NCI-H146 (cell line): Measurements from ENCODE around the gene RPS10.
"Not testable (repeated sequence)": the region's sequence is repeated elsewhere in the genome, so short reads cannot be mapped to it uniquely, and the experiment has no call there.

ENCODE experiments used
- DNase-seq: peaks from one replicate; lab custom pipeline; 2025; lab: John Stamatoyannopoulos, UW

Gene RPS10

GRCh38 chr6:34447910-34448309, 22.0 kb upstream of the RPS10 start:
- DNase-seq = peak; percentile 33

GRCh38 chr6:34447386-34447785, 21.5 kb upstream of the RPS10 start:
- DNase-seq = no peak

- no peak for DNase-seq
Measured at GRCh38 chr6:34445313-34445860, 19.5 kb upstream of the RPS10 start.

- no peak for DNase-seq
Measured at GRCh38 chr6:34441526-34441925, 15.7 kb upstream of the RPS10 start.

- DNase-seq = no peak
Measured at GRCh38 chr6:34439442-34439841, 13.6 kb upstream of the RPS10 start.

GRCh38 chr6:34438705-34439104, 12.8 kb upstream of the RPS10 start:
- DNase-seq = no peak

- DNase-seq = no peak
Measured at GRCh38 chr6:34437644-34437970, 11.7 kb upstream of the RPS10 start.

- DNase-seq = no peak
Measured at GRCh38 chr6:34436803-34437643, 11.2 kb upstream of the RPS10 start.

GRCh38 chr6:34435916-34436315, 10.0 kb upstream of the RPS10 start:
- no peak for DNase-seq

- no peak for DNase-seq
Measured at GRCh38 chr6:34425132-34425497, 754 bp downstream of the RPS10 start.

- DNase-seq = no peak
Measured at GRCh38 chr6:34424200-34425131, 1.4 kb downstream of the RPS10 start.

- no peak for DNase-seq
Measured at GRCh38 chr6:34423254-34423653, 2.6 kb downstream of the RPS10 start.

- DNase-seq = no peak
Measured at GRCh38 chr6:34418367-34418766, 7.5 kb downstream of the RPS10 start.

GRCh38 chr6:34416877-34417371, 8.9 kb downstream of the RPS10 start:
- DNase-seq = no peak

- peak; percentile 44 for DNase-seq
Measured at GRCh38 chr6:34414999-34415858, 10.6 kb downstream of the RPS10 start.

GRCh38 chr6:34412643-34413214, 13.1 kb downstream of the RPS10 start:
- no peak for DNase-seq

GRCh38 chr6:34412016-34412415, 13.9 kb downstream of the RPS10 start:
- DNase-seq = no peak

- DNase-seq = not testable (repeated sequence)
Measured at GRCh38 chr6:34407915-34408314, 18.0 kb downstream of the RPS10 start.

GRCh38 chr6:34396518-34396917, 29.4 kb downstream of the RPS10 start:
- DNase-seq = no peak

- DNase-seq = no peak
Measured at GRCh38 chr6:34393966-34394305, 31.9 kb downstream of the RPS10 start.

- DNase-seq = no peak
Measured at GRCh38 chr6:34393191-34393965, 32.5 kb downstream of the RPS10 start.
